ENCODE measurements around the gene RAPH1.
A peak's percentile ranks its signal among the peaks of the same experiment; 100 is the strongest.

The RAPH1 gene, protein sequence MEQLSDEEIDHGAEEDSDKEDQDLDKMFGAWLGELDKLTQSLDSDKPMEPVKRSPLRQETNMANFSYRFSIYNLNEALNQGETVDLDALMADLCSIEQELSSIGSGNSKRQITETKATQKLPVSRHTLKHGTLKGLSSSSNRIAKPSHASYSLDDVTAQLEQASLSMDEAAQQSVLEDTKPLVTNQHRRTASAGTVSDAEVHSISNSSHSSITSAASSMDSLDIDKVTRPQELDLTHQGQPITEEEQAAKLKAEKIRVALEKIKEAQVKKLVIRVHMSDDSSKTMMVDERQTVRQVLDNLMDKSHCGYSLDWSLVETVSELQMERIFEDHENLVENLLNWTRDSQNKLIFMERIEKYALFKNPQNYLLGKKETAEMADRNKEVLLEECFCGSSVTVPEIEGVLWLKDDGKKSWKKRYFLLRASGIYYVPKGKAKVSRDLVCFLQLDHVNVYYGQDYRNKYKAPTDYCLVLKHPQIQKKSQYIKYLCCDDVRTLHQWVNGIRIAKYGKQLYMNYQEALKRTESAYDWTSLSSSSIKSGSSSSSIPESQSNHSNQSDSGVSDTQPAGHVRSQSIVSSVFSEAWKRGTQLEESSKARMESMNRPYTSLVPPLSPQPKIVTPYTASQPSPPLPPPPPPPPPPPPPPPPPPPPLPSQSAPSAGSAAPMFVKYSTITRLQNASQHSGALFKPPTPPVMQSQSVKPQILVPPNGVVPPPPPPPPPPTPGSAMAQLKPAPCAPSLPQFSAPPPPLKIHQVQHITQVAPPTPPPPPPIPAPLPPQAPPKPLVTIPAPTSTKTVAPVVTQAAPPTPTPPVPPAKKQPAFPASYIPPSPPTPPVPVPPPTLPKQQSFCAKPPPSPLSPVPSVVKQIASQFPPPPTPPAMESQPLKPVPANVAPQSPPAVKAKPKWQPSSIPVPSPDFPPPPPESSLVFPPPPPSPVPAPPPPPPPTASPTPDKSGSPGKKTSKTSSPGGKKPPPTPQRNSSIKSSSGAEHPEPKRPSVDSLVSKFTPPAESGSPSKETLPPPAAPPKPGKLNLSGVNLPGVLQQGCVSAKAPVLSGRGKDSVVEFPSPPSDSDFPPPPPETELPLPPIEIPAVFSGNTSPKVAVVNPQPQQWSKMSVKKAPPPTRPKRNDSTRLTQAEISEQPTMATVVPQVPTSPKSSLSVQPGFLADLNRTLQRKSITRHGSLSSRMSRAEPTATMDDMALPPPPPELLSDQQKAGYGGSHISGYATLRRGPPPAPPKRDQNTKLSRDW

DNA sequence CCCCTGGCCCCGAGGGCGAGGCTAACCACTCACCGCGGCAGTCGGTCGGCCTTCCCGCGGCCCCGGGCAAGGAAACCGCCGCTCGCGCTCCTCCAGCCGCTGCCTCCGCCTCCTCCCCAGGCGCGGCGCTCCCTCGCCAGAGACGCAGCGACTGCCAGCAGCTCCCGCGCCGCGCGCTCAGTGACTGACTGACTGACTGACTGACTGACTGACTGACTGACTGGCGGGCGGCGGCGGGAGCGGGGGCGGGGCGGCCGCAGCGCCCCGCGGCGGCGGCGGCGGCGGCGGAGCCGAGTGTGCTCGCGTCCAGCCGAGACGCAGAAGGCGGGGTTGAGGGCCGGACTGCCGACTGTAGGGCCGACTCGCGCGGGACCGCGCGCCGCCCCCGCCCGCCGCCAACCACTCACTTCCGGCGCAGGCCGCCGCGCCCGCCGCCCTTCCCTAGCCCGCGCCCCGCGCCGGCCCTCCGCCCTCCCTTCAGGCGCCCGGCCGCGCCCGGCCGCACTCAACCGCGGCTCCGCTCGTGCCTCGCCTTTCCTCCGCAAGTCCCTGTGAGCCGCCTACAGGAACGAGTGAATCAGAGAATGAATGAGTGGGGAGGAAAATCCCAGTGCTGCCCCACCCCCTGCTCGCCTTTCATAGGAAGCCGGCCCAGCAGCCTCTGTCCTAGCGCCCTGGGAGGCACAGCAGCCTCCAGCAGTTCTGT, at the start of gene RAPH1:
Gene RAPH1 (minus strand): TSS at position 224 of the 706 bp plus-strand sequence. CDS start 39,948 bp downstream, outside the sequence.
- DNase-seq (ENCODE audit: low read depth in 2 of 2), result peak; percentile 56 to 63

DNA sequence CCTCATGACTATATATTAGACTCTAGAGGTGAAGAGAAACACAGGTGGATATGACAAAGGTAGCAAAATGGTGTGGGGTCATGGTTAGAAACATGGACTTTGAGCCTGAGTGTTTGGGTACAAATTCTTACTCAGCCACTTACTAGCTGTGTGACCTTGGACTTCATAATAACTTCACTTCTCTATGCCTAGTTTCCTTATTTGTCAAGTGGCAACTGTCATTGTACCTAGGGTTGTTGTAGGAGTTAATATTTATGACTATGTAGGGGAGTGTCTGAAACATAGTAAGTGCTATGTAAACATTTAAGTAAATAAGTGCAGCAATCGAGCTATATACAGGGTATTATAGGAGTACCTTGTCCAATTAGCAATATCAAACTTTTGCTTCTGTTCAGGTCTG, 49.7 kb upstream of the RAPH1 start:
- no peak for DNase-seq (ENCODE audit: low read depth in 2 of 2)

DNA sequence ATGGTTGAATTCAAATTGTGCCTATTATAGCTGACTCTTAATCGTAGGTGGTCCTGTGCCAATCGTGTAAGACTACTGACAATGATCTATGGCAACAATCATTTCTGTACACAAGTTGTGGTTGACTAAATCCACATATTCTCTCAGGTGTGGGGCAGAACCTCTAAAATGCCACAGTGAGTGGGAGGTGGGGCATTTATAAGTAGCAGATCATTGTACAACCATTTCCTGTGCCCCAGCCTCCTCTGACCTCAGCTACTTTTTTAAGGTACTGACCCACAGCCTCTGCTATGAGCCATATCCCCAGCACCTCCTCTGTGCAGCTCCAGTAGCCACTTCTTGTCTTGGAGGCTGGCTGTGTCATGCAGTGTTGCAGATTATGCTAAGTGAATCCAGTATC, 48.6 kb upstream of the RAPH1 start:
- no peak for DNase-seq (ENCODE audit: low read depth in 2 of 2)

DNA sequence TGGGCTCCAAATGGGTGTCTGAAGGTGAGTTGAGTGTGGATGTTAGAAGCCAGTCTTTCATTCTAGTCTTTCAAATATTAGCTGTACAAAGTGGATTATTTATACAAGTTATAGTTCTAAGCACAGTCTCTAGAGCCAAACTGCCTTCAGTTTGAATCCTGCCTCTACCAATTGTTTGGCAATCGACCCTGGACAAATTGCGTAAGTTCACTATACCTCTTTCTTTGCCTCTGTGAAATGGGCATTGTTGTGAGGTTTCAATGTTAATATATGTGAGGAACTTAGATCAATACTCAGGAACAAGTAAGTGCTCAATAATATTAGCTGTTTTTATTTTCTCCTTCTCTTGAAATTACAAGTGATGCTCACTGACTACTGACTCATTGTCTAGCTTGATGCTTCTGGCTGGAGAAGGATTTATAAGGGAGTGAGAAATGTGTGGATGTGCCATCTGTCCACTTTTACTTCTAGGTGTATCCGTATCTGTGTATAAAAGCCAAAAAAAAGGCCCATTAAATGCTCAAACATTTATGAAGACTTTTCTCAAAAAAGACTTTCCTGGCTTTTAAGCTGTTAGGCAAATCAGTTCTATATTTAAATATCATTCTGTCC, 48.1 kb upstream of the RAPH1 start:
- no peak for DNase-seq (ENCODE audit: low read depth in 2 of 2)

DNA sequence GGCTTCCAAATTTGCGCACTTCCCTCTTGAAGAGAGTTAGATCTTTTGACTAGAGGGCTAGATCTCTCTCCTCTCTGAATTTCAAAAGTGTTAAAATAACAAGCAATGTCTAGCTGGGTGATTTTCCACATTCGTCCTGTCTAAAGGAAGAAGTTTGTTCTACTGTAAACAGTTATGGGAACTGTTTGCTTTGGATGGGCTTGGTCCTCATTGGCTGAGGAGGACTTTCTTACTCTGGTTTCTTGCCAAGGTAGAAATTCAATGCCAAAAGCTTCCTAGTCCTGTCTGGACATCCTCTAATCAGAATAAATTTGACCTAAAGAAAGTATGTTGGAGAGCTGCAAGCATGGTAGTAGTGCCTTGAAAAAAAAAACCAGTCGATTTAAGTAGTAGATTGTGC, 47.4 kb upstream of the RAPH1 start:
- no peak for DNase-seq (ENCODE audit: low read depth in 2 of 2)

DNA sequence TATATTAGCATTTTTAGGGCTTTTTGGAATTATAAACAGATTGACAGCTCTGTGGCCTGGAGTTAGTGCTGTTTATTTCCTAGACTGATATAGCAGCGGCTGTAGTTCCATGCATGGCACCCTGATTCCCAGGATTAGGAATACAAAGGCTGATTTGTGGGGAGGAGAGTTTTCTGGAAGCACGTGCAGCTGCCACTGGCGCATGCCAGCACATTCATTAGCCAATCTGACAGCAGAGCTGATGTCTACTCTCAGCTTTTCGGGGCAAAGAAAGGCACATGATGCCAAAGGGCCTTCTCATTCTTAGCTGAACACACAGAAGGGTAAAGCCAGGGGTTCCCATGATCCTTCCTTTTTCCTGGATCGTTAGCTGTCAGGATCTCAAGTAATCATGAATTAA, 45.7 kb upstream of the RAPH1 start:
- DNase-seq (ENCODE audit: low read depth in 2 of 2), result no peak

DNA sequence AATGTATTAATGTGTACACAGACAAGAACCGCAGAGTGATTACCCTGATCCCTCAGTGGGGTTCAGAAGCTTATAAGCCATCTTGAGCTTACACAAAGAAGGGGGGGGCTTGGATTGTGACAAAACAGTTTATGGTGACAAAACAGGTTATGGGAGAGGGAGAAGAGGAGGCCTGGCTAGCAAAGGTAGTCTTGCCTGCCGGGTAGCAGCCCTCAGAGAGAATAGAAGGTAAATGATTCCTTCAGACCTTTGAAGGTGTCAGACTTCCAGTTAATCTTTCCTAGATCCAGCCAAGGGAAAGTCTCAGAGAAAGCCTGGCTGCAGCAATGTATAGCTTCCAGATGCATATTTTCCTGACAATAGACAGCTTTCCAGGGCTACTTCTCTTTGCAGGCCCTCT, 44.6 kb upstream of the RAPH1 start:
- DNase-seq (ENCODE audit: low read depth in 2 of 2), result no peak

DNA sequence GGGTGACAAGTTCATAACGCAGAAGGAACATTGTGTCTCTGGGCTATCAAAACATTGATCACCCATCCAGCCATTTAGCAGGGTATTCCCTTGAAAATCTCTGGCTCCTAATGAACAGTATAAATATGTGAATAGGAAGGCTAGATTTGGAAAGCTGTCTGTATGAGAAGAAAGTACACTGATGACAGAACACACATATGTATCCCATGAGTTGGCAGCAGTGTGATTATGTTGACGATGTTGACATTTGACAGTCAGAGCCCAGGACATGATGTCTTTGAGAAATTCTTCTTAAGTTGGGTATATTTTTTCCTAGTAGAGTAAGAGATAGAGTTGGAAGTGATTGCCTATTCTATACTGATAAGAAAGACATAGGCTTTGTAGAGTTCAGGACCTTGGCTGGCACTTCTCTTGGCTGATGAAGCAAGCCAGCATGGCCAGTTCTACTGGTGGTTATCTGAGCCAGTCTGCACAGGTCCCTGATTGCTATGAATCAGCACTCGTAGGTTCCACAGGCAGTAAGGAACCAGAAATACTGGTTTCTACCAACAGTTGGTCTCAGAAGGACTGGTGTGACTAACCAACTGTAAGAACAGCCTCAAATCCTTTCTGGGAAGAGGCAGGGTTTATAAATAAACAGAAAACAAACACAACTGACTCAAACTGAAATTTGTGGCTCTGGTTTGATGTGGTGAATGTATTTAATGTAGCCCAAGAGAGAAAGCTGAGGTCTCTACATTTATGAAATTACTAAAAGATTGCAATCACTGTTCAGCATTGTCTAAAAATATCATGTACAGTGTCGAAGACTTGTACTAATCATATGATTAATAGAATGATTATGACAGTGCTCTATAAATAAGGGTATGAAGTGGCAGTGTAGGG, 43.9 kb upstream of the RAPH1 start:
- DNase-seq (ENCODE audit: low read depth in 2 of 2), result no peak

DNA sequence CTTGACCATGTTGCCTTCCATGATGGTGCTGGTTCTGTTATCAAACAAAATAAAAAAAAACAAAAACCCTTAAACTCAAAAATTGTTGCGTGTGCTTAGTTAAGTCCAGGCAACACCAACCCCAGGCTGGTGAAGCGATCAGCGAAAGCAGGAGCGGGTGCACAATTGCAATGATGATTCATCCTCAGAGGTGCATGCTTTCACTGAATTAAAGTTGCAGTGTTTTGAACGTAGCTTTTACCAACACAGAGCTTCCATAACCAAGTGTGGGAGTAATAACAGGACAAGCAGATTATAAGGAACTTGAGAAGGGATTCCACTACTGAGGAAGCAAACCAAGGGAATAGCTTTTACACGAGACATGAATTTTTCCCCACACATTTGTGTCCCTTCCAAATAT, 39.7 kb upstream of the RAPH1 start:
- DNase-seq (ENCODE audit: low read depth in 2 of 2), result no peak

DNA sequence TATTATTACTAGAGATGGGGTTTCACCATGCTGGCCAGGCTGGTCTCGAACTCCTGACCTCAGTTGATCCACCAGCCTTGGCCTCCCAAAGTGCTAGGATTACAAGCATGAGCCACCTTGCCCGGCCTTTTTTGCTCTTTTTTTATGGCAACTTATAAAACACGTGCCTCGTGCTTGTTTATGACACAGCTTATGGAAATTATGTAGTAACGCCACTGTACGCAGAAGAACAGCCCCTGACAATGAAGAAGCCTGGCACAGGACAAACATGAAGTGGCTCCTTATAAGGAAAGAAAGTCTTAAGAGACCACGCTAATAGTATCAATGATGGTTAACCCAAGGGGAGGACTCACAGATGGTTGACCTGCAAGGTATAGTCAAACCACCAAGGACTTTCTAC, 37.2 kb upstream of the RAPH1 start:
- no peak for DNase-seq (ENCODE audit: low read depth in 2 of 2)

DNA sequence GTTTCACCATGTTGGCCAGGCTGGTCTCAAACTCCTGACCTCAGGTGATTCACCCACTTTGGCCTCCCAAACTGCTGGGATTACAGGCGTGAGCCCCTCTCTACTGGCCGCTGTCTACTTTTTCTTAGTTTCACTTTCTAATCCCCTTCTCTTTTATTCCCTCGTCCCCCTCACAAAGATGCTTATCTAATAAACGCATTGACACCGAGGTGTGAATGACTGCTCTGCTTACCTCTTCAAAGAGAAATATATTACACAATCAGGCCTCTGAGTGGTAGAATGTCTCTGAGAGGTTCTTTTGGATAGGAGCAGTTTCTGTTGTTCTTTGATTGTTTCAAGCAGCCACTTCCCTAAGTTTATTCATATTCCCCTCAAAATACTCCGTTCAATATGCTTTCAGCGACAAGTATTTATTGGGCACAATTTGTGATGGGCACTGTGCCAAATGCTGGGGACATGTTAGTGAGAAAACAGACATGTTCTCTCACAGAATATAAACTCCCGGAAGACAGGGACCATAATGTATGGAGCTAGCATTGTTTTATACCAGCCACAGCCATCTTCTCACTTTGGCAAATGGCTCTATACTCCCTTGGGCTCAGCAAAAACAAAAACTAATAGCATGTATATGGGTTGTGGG, 34.7 kb upstream of the RAPH1 start:
- DNase-seq (ENCODE audit: low read depth in 2 of 2), result no peak

DNA sequence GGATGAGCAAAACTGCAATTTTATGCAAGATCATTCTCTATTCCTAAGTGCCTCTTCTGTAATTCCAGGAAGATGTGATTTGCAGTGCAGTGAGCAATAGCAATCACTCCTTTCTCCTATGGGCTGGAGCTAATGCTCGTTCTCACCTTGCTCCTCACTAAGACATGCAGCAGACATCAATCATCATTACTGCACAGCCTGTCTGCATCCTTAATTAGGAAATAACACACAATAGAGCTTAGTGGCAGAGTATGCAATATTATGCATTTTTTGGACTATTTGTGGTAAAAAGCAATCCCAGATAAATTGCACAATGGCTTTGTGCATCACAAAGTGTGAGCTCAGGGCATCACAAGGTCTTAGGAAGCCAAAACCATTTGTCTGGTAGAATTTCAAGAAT, 32.6 kb upstream of the RAPH1 start:
- DNase-seq (ENCODE audit: low read depth in 2 of 2), result no peak

DNA sequence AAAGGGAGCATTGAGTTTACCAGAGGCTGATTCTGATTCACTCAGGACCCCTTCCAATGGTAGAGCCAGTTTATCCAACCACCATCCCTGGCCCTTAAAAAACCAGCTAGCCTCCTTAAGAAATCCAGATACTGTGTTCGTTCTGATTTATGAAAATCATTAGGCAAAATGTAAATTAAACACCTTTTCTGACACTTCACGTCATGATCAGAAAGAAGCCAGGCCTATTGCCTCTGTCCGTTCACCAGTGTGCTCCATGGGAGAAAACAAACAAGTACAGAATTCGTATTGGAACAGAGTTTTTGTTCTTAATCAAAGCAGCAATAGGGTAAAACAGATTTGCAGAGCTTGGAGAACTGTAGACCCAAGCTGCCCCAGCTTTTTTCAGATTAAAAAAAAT, 31.1 kb upstream of the RAPH1 start:
- no peak for DNase-seq (ENCODE audit: low read depth in 2 of 2)

DNA sequence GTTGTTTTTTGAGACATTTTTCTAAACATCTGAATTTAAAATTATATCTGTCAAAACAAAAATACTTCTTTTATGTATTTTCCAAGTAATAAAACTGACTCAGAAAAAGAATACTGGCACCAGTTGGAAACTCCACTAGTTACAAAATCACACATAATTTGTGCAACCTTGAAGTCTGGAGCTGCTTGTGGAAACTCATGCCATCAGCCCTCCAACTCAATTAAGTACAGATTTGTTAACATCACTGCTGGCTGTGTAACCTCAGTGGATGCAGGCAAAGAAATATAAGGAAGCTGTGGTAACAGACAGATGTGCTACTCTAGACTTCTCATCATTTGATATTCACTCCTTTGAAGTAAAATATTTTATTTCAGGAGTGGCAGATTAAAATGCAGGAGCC, 30.0 kb upstream of the RAPH1 start:
- no peak for DNase-seq (ENCODE audit: low read depth in 2 of 2)

DNA sequence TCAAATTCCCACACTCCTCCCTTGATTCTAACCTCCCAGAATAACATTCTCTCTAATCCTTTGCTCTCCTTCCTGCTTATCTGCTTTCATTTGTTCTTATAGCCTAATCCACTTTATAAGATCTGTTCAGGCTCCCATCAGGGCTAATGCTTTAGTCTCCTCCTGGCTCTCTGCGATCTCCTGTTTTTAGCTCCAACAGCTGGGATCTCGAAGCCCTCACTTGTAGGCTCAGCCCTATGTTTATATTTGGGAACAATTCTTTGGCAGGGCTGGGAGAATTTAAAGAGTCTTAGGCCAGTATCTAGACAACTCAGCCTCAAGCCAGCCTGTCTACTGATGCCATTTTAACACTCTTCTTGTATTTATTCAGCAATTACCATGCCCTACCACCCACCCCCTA, 27.2 kb upstream of the RAPH1 start:
- no peak for DNase-seq (ENCODE audit: low read depth in 2 of 2)

DNA sequence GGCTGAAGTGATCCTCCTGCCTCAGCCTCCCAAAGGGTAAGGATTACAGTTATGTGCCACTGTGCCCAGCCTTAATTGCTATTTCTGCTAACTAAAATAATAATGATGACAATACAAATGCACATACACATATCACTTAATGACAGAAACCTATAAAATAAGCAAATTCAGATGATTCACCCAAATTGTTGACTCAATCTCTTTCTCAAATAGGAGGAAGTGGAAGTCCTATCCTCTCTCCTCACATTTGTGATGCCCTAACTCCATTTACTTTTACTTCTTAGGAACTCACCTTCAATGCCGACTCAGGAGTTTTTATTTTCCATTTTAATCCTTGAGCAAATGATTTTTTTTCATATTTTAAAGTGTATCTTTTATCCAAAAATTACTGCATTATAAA, 24.5 kb upstream of the RAPH1 start:
- DNase-seq (ENCODE audit: low read depth in 2 of 2), result no peak

DNA sequence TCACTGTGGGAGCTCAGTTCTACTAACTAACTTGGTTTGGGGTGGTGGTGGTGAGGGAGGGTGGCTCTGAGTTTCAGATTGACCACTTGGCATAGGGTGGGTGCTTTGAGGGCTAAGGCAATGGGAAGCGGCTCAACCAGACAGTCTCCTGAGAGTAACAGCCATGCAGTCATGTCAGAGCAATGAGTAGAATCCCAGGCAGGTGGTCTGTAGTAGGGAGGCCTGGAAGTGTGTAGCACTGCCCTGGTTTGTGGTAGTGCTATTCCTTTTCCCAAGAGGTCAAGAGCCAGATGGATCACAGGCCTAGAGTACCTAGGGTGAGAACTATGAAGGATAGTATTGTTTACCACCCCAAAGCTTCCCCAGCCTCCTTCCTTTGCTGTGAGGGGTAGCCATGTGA, 18.7 kb upstream of the RAPH1 start:
- no peak for DNase-seq (ENCODE audit: low read depth in 2 of 2)

DNA sequence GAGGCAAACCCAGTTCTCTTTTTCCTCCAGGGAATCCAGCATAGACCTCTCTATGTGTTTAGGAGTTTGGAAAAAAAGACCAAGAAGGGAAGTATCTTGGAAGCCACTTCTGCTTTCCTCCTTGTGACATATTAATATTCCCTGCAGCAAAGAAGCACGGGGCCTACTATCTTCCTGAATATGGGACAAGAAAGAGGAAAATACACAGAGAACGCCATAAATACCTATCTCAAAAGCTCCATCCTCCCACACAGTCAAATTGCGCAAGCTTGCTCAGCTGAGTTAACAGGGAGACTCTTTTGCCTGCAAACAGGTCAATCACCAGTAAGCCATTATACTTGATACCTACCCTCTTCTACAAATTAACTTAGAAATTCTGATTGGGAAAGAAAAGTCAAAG, 16.7 kb upstream of the RAPH1 start:
- no peak for DNase-seq (ENCODE audit: low read depth in 2 of 2)

DNA sequence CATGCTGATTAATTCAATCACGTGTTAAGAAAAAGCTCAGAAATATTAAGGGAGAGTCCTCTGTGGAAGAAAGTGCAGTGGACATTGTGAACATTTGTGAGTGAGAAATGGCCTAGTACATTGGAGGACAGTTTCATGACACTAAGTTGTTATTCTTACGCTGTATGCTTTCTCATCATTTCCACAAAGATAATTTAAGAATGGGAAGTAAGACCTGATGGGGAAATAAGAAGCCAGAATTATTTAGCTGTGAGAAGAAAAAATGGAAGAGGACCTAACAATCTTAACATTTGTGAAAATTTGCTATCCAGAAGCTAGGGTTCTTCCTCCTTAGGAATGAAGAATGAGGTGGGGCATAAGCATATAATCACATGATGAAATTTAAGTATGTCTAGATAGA, 15.2 kb upstream of the RAPH1 start:
- DNase-seq (ENCODE audit: low read depth in 2 of 2), result no peak

DNA sequence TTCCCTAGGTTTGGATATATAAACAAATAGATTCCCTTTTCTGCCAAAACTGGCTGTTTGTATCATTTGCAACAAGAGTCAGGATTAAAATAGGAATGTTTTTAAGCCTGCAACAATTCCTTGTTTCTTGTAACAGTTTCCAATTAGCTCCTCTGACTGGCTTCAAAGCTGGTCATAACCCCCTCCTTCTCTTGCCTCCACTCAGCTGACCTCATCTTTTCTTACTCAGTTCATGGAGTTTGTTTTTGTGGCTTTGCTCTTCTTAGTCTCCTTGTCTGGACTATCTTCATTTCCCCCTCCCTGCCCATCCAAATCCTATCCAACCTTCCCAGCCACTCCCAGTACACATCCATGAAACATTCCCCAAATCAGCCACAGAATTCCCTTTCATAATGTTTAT, 14.3 kb upstream of the RAPH1 start:
- DNase-seq (ENCODE audit: low read depth in 2 of 2), result no peak

Measured in fibroblast of skin of left quadriceps (primary cell).